GM18951 (cell line): Measurements from ENCODE around the gene VDAC1.

ENCODE experiments used
- POLR2A ChIP-seq: IDR thresholded peaks from 4 replicates; pipeline ENCODE4 v1.6.1; 2011; ENCODE audit warnings: mild to moderate bottlenecking; ENCODE audit not compliant: insufficient read length, insufficient read depth; ENCODE audit errors: extremely low read depth
- in situ Hi-C: fragments of 300-500 bp; cut with MboI; formaldehyde crosslinking; loops from one replicate; pipeline ENCODE4 v1.12.0; 2022; ENCODE audit warnings: low sequenced_read_pairs, mixed read lengths, inconsistent platforms; ENCODE audit not compliant: unreplicated experiment

VDAC1 gene

DNA sequence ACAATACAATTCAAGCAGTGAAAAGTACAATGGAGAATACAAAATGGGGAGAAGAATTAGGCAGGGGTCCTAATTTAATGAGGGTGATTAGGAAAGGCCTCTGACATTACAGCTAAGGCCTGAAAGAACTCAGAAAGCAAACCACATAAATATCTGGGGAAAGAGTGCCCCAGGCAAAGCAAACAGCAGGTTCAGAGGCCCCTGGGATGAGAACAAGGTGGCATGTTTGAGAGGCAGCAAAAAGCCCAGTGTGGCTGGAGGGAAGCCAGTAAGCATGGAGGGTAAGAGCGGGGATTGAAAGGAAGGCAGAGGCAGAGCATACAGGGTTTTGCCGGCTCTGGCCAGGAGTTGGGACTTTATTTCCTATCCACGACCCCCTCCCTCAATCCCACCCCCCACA lies 33.4 kb upstream of the VDAC1 start:
- in situ Hi-C loops, result loop anchor here (25.0 kb wide), 1 partner anchor 249 kb away; no protein-coding TSS in a partner anchor
- no peak for TF ChIP-seq POLR2A

DNA sequence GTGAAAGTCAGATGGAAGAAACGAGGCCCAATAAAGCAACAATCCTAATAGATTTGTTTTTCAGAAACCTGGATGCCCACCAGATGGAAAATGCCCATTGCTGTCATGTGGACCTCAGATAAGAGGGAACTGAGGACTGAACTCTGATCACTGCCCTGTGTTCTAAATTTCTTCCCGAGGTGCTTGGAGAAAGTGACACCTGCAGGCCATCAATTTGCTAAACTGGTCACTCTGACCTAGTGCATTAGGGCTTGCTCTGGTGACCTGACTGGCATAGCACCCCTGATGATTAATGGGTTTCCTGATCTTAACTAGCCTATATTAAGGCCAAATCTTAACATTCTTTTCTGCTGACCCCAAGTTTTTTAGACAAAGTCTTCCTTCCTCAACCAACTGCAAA lies 32.4 kb upstream of the VDAC1 start:
- in situ Hi-C loops, result loop anchor here (25.0 kb wide), 1 partner anchor 250 kb away; no protein-coding TSS in a partner anchor
- no peak for TF ChIP-seq POLR2A

DNA sequence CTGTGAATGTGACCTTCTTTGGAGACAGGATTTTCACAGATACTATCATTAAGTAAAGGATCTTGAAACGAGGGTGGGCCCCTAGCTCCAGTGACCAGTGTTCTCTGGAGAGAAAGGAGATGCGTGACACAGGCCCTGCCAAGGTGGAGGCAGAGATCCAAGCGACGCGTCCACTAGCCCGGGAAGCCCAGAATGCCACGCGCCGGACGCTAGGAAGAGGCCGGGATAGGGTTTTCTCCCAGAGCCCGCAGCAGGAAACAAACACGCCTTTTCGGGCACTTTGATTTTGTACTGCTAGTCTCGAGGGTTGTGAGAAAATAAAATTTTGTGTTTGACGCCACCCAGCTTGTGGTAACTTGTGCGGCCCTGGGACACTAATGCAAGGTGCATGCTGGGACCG lies 29.6 kb upstream of the VDAC1 start:
- TF ChIP-seq POLR2A, result no peak
- in situ Hi-C loops, result loop anchor here (25.0 kb wide), 1 partner anchor 253 kb away; no protein-coding TSS in a partner anchor

DNA sequence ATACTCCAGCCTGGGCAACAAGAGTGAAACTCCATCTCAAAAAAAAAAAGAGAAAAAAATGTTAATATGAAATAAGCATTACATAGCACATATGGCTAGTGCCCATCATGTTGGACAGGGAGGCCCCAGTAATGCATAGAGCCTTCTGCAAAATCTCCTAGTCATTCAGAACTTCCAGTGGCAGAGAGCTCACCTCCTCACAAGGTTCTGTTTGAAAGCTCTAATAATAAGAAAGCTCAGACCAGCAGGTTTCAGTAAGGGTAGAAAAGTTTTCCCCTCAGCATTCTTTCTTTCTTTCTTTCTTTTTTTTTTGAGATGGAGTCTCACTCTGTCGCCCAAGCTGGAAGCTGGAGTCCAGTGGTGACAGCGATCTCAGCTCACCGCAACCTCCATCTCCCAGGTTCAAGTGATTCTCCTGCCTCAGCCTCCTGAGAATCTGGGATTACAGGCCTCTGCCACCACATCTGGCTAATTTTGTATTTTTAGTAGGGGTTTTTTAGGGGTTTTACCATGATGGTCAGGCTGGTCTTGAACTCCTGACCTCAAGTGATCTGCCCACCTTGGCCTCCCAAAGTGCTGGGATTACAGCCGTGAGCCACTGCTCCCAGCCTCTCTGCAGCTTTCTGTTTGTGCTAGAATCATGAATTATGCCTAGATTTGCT lies 25.7 kb upstream of the VDAC1 start:
- in situ Hi-C loops, result loop anchor here (25.0 kb wide), 1 partner anchor 257 kb away; no protein-coding TSS in a partner anchor

DNA sequence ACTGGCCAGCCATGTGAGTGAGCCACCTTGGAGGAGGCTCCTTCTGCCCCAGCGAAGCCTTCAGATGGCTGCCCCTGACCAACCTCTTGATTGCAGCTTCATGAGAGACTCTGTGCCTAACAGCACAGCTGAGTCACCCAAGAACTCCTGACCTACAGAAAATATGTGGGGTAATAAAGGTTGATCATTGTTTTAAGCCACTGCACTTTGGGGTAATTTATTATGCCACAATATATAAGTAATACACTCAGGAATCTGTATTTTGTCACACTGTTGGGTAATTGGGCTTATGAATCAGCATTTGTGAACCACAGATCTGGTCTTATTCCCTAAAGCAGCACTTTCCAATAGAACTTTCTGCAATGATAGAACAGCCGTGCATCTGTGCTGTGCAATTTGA lies 24.4 kb upstream of the VDAC1 start:
- no peak for TF ChIP-seq POLR2A
- in situ Hi-C loops, result loop anchor here (25.0 kb wide), 1 partner anchor 258 kb away; no protein-coding TSS in a partner anchor

DNA sequence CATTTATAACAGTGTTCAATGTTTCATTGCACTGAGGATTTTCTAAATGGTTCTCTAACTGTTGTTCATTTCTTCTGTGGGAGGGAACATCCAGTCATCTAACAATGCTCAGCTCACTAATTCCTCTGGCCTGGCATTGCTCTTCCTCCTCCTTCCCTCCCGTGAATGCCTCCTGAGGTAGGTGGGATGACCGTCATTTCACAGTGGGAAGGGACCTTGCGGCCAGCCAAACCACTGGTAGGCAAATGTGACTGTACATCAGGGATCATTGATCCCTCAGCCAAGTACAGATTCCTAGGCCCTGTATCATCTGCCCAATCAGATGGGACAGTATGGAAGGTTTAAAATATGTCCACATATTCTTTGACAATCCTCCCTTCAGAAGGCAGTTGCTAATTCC lies 23.7 kb upstream of the VDAC1 start:
- in situ Hi-C loops, result loop anchor here (25.0 kb wide), 1 partner anchor 259 kb away; no protein-coding TSS in a partner anchor
- no peak for TF ChIP-seq POLR2A

DNA sequence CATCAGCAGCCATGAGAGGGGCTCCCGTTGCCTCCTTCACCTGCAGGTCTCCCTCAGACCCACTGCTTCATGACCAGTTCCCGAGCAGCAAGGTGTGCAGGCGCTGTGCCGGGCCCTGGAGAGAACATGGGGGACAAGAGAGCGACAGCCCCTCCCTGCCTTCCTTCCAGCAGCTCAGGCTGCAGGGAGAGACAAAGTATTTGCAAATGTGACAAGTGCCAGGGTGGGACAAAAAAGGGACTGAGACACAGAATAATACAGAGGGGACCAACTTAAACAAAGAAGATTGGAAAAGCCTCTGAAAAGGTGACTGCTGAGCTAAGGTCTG lies 22.5 kb upstream of the VDAC1 start:
- TF ChIP-seq POLR2A, result no peak
- in situ Hi-C loops, result loop anchor here (25.0 kb wide), 1 partner anchor 260 kb away; no protein-coding TSS in a partner anchor

DNA sequence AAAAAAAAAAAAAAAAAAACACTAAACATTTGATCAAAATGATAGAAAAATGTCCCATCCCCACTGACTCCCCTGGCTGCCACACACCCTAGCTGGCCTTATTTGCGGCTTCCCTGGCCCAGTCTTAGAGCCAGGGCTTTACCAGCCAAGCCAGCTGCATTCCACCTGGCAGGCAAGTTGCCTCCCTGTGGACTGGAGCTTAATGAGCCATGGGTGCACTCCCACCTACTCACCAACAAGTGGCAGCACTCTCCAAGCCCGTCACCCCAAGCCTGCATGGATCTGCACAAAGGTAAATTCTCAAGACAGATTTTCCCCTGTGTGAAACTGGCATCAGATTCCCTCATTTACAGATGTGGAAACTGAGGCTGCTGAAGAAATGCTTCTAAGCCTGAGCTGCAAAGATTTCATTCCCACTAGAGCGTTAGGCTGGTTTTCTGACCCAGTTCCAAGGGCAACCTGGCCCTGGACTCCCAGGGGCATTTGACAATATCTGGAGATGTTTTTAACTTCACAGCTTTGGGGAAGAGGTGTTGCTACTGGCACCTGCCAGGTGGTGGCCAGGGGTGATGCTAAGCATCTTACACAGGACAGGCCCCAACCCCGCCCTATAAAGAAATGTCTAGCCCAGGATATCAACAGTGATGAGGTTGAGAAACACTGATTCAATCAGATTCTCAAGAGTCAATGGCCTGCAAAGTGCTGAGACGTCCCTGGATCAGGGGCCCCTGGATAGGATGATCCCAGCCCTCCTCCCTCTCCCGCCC lies 21.9 kb upstream of the VDAC1 start:
- TF ChIP-seq POLR2A, result no peak
- in situ Hi-C loops, result loop anchor here (25.0 kb wide), 1 partner anchor 261 kb away; no protein-coding TSS in a partner anchor

DNA sequence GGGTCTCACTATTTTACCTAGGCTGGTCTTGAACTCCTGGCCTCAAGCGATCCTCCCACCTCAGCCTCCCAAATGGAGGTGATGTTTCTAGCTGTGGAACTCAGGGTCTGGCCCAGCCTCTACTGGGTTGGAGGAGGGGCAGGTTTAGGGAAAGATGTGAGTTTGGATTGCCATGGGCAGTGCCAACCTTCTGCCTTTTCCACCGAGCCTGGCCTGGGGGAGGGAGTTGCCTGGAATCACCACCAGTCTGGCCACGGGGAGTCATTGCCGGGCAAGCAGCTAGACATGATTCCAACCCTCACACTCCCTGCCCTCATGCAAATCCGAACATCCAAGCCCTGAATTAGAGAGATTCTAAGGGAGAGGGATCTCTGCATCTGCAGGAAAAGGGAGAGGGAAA lies 21.0 kb upstream of the VDAC1 start:
- no peak for TF ChIP-seq POLR2A
- in situ Hi-C loops, result loop anchor here (25.0 kb wide), 1 partner anchor 262 kb away; no protein-coding TSS in a partner anchor

DNA sequence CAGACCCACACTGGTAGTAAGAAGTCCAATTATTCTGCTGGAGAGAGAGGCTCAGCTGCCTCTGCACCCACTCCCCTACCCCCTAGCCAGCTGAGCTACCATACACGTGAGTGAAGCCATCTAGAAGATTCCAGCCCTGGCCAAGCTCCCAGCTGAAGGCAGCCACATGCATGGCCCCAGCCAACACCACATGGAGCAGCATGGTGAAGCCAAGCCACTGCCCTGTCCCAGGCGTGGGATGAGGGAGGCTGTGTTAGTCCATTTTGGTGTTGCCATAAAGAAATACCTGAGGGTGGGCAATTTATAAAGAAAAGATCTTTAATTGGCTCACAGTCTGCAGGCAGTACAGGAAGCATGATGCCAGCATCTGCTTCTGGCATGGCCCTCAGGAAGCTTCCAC lies 20.0 kb upstream of the VDAC1 start:
- no peak for TF ChIP-seq POLR2A
- in situ Hi-C loops, result loop anchor here (25.0 kb wide), 1 partner anchor 262 kb away; no protein-coding TSS in a partner anchor

DNA sequence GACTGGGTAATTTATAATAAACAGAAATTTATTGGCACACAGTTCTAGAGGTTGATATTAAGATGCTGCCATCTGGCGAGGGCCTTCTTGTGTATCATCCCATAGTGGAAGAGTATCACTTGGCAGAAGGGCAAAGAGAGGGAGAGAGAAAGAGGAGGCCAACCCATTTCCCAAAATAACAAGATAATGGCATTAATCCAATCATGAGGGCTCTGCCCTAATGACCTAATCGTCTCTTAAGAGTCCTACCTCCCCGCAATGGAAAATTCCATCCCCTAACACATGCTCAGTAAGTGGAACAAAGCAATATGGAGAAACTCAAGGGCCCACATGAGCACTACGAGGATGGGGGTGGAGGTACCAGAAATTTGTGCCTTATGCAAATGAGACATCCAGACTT lies 17.6 kb upstream of the VDAC1 start:
- no peak for TF ChIP-seq POLR2A
- in situ Hi-C loops, result no loop called here

DNA sequence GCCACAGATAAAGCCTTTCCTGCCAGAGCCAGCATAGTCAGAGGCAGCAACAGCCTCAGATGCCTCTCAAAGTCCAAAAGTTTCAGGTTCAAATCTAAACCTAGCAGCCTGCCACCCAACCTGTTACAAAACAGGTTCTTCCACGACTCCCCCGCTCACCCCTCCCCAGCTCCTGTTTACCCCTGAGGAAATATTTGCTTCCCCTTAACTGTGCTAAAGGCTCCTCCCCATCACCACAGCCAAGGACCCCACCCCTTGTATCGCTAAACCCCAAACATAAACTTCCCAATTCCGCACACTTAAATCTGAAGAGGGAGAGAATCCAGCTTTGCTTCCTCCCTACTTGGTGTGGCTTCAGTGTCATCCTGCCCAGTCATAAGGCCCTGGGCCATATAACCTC lies 15.4 kb upstream of the VDAC1 start:
- in situ Hi-C loops, result no loop called here

DNA sequence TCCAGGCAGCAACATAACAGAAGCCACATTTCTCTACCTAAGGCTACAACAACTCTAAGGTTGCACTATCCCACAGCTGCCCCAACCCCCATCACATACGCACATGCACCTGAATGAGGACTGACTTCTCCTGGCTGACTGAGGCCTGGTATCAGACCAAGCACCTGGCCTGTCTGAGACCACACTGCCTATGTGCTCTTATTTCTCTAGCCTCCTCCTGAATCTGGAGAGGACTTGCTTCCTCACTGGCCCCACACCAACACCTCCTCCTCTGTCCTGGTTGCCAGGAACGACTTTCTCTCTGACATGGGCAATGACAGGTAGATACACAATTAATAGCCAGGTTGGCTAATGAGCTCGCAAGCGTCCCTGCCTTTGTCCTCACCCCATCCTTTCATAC lies 14.9 kb upstream of the VDAC1 start:
- TF ChIP-seq POLR2A, result no peak
- in situ Hi-C loops, result no loop called here

More for the DNA sequence above, 15.4 kb upstream of the VDAC1 start:
- no peak for TF ChIP-seq POLR2A

DNA sequence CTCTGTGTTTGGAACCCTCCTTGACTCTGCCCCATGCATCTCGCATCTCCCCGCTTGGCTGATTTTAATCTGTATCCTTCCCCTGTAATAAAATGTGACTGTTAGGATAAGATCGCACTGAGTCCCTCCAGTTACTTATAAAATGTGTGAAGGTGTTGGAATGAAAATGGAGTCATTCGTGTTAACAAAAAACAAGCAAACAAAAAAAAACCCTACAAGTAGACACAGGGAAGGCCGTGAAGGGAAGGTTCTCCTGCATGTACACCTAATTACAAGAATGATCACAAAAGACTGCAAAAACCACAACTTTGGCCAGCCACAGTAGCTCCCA lies 14.2 kb upstream of the VDAC1 start:
- no peak for TF ChIP-seq POLR2A
- in situ Hi-C loops, result no loop called here
